Stimulated activated CD8-positive, alpha-beta memory T cell treated with anti-CD3 and anti-CD28 coated beads, Interleukin-2, amount 100 ng/mL, for 1 hour (primary cell): ENCODE measurements around the gene SIX4.

ENCODE experiments used
- DNase-seq, 2 donors: peaks; one replicate each; pipeline ENCODE4 v3.0.0-alpha.2; 2020; ENCODE audit warnings: low read depth in 2 of 2

The SIX4 gene

DNA sequence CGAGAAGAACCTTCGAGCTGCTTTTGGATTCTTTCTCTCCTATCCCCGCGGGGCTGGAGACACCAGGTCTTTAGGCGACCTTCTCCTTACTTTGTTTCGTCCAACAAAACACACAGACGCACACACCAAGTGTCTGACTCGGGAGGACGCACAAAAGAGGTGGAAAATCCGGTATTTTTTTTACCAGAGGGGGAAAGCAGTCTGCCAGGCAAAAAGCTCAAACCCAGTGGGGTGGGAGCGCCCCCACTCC, 2.1 kb downstream of the SIX4 start:
- no peak for DNase-seq

DNA sequence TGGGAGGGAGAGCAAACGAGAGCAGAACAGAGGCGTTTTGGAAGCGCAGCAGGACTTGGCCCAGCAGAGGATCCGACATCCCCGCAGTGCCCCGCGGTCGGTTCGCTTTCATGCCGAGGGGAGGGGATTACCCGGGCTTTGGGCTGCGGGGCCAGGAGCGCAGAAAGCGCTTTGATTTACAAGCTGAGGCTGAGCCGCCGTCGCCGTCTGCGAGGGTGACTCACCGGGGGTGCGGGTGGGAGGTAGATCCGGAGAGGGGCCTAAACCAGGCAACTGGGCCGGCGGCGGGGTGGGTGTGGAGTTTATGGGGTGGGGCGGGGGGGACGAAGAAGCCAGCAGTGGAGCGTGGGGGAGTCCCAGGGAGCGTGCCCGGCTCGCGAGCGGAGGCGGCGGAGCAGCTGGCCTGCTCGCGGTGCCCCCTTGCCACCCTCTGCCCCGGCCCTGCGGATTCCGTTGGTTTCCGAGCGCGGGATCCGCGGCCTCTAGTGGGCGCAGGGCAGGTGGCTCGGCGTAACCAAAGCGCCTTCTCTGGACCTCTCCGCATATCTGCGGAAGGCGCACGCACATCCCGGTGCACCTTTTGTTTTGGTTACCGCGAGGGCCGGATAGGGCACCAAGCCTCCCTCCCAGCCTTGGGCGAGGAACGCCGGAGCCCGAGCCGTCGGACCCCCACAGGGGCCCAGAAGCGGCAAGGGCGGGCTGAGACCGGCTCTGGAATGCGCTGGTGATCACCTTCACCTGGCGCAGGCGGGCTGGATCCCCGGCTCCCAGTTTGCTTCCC, 2.6 kb downstream of the SIX4 start:
- DNase-seq = peak; percentile 30 to 41

DNA sequence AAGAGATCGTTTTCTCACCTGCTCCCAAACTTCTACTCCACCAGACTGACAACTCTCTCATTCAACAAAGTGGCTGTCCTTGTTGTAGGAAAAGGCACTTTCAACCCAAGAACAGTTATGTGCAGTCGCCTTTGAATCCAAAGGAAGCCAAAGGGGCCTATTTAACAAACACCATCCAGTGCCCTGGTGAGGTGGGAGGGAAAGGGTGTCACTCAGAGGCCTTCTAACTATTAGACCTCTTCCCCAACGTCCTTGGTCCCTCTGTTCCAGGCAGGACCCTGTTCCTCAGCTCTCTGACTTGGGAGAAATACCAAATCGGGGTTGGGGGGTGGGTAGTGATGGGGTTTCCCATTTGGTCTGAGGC, 3.2 kb downstream of the SIX4 start:
- DNase-seq = no peak

DNA sequence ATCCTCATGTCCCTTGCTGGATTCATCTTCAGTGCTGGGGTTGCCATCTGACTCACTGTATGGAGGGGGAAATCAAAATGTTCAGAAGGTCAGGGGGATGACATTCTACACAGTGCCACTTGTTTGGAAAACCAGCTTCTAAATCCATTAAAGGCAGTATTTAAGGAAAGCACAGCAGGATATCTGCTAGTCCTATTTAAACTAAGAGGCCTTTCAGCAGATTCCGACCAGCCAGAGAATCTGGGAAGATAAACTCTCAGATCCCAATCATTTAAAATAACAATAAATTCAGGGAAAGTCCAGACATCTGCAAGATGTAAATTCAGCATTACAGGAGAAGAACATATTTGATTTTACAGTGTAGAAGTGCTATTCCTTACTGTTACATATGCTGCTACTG, 3.8 kb downstream of the SIX4 start:
- no peak for DNase-seq

DNA sequence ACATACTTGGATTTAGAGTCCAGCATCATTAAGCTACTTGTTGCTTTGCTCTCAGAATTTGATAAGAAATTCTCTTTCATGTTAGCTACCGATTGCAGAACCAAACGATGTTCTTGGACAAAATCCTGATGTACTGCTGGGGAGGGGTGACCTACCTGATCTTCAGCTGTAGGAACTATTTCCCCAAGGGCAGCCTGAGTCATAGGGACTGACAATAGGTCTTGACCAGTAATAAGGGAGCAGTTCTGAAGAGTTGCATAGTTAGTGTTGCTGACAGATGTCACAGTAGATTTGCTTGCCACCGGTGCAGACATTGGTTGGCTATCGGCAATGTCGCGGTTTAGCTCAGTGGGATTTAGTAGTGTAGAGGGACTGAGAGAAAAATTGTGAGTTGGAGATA, 10.6 kb downstream of the SIX4 start:
- no peak for DNase-seq

DNA sequence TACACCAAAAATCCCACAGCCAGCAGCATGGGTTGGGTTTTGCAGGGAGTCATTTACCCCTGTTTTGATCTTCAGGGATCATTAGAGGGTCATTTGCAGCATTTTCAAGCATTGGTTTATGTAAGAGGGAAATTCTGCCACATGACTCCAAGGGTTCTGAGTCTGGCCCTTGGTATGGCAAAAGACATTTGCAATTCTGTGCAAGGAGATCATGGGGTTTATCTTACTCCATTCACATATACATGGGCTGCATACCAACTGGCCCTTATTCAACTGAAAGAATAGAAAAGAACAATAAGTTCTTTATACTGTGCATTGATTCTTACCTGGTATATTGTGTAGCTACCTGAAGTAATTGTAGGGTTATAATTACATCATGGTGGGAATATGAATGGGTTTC, 13.7 kb downstream of the SIX4 start:
- DNase-seq = no peak

DNA sequence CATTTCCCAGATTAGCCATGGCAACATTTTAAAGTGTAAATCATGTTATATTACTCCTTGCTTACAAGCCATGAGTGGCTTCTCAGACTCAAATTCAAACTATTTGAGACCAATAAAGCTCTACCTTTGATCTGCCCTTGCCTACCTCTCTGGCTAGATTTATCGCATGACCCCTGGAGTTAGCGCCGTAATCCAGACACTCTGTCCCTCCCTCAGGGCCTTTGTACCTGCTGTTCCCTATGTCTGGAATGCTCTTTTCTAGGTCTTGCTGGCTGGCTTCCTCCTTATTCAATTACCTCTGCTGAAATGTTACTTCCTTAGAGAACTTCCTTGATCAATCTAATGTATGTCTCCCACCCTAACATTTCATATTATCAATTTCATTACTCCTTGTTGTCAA, 16.3 kb downstream of the SIX4 start:
- DNase-seq = no peak

DNA sequence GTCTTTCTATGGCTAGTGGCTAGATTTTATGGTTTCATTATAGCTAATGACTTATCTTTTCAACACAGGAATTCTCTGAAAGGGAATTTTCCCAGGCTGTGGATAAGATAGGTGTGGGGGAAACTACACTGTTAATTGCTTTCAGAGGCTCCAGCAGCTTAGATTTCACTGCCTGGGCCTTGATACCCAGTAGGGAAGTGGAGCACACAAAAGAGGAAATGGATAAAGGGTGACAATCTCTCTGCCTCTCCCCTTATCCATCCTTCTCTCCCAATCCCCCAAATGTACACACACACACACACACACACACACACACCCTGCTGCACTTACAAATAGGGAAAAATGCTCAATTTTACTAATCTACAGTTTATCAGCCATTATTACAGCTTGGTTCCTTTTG, 19.1 kb downstream of the SIX4 start:
- DNase-seq = no peak

DNA sequence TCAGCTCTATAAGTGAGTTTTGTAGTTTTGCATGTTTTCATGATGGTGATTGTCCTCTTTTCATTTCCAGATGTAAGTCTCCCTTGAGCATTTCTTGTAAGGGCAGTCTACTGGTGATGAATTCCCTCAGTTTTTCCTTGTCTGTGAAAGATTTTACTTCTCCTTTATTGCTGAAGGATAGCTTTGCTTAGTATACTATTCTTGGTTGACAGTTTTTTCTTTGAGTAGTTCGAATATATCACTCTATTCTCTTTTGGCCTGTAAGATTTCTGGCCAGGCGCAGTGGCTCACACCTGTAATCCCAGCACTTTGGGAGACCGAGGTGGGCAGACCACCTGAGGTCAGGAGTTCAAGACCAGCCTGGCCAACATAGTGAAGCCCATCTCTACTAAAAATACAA, 23.6 kb downstream of the SIX4 start:
- DNase-seq = no peak

DNA sequence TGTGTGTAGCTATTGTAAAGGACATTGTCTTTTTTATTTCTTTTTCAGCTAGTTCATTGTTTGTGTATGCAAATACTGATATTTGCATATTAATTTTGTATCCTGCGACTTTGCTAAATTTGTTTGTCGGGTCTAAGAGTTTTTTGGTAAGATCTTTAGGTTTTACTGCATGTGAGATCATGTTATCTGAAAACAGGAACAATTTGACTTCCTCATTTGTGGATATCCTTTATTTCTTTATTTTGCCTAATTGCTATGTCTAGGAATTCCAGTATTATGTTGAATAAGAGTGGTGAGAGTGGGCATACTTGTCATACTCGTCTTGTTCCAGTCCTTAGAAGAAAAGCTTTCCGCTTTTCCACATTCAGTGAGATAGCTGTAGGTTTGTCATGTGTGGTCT, 28.8 kb downstream of the SIX4 start:
- DNase-seq = no peak

DNA sequence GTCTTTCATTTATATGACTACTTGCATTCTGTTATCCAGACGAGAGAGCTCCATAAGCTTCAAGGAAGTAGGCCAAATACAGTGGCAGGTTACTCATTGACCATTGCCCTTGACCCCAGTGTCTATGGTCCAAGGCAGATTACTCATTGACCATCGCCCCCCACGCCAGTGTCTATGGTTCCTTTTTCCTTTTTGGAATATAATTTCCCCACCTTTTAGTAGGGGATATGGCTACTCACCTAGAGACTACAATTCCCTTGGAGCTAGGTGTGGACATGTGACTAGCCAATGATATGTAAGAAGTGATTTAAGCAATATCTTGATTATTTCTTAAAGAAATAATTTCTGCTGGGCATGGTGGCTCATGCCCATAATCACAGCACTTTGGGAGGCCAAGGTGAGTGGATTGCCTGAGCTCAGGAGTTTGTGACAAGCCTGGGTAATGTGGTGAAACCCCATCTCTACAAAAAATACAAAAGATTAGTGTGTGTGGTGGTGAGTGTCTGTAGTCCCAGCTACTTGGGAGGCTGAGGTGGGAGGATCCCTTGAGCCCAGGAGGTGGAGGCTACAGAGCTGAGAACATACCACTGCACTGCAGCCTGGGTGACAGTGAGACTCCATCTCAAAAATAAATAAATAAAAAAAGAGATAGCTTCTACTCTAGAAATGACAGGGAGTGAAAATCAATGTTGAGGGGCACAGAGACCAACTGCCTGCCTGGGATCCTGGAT, 32.6 kb downstream of the SIX4 start:
- DNase-seq = no peak

DNA sequence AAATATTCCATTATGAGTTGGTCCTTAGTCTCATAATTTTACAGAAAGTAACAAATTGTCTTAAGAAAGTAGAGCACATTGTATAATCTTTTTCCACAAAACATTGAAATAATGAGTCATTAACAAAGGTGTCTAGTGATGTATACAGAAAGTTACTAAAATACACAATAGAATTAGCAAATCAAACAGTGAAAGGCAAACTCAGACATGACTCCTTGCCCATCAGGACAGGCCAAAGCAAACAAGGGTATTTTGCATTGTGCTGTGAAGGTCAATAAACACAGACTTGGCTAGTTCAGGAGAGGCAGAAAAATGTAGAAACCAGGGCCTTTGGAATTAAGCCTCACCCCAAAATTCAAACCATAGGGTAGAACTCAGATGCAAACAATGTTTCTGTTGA, 37.3 kb downstream of the SIX4 start:
- no peak for DNase-seq

DNA sequence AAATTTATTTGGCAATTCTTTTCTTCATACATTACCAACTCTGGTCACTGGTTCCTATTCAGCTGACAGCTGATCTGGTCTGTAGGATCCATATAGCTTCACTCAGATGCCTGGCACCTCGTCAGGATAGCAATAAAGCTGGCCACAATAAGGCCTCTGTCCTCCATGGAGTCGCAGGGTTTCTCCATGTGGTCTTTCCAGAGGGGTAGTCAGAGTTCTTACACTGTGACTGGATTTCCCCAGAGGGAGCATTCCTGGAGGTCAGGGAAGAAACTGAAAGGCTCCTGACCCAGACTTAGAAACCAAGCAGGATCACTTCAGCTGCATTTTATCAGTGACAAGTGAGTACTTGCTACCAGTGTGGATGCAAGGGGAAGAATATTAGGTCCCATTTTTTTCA, 39.9 kb downstream of the SIX4 start:
- DNase-seq = no peak

DNA sequence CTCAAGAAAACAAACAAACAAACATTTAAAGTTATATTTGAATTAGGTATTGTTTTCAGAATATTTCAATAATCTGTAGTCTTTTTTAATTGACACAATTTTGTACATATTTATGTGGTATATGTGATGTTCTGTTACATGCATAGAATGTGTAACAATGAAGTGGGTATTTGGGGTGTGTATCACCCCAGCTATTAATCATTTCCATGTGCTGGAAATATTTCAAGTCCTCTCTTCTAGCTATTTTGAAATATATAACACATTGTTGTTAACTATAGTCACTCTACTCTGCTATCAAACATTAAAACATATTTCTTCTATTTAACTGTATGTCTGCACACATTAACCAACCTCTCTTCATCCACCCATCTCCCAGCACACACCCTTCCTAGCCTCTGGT, 42.9 kb downstream of the SIX4 start:
- DNase-seq = no peak

DNA sequence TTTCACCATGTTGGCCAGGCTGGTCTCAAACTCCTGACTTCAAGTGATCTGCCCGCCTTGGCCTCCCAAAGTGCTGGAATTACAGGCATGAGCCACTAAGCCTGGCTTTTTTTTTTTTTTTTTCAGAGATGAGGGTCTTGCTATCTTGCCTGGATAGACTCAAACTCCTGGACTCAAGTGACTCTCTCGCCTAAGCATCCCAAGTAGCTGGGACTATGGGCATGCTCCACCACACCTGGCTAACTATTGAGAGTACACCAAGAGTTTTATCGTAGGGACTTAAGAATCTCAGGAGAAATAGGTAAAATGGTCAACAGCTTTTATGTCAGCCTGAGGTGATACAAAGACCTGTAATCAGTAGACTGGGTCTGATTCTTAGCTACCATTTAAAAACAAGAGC, 43.6 kb downstream of the SIX4 start:
- no peak for DNase-seq

DNA sequence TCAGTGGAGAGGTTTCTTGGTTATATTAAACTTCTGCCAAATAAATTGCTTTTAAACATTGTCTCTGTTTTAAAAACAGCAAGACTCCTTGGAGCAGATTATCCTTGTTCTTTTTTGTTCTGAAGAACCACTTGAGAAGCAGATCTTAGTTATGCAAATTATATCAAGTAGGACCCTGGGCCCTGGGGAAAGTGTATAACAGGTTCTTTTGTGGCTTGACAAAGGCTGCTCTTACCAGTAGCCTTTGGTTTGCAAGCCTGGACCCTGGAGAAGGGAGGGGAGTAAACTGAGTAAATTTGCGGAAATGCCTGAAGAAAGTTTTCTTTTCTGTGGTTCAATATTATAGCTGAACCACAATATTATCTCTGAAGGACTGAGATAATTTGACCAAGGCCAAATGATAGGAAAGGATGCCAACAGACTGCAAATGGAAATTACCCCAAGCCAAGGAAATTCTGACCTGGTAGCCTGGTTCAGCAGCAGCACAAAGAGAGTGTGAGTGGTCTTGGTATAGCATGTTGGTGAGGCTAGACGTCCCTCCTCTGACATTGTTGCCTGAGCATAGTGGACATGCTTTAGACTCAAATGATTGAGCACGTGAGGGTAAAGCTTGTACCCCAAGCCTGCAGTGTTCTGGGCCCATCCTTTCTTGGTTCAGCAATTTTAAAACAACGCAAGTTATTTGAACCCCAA, 44.4 kb downstream of the SIX4 start:
- DNase-seq = no peak

DNA sequence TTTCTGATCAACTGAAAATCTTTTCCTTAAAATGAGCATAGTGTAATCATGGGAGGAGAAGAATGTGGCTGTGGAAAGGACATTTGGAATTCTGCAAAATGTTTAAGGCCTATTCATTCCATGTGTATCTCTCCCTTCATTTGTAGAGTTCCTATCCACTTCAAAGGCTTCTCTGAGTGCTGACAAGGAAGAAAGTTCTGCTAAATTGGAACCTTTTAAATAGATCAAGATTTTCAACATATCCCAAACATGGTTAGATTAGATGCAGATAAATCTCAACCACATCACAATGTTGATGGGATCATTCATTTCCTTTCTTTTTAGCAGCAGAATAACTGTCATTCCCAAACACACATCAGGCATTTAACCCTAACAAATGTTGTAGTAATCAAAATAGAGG, 46.5 kb downstream of the SIX4 start:
- DNase-seq = no peak

DNA sequence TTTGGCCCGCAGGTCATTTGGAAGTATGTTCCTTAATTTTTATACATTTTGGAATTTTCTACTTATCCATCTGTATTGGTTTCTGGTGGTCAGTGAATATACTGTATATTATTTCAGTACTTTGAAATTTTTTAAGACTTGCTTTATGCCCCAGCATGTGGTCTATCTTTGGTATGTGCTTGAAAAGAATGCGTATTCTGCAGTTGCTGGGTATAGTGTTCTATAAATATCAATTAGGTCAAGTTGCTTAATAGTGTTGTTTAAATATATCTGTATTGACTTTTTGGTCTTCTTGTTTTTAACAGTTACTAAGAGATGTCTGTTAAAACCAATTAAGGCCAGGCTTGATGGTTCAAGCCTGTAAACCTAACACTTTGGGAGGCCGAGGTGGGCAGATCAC, 53.2 kb downstream of the SIX4 start:
- DNase-seq = no peak

DNA sequence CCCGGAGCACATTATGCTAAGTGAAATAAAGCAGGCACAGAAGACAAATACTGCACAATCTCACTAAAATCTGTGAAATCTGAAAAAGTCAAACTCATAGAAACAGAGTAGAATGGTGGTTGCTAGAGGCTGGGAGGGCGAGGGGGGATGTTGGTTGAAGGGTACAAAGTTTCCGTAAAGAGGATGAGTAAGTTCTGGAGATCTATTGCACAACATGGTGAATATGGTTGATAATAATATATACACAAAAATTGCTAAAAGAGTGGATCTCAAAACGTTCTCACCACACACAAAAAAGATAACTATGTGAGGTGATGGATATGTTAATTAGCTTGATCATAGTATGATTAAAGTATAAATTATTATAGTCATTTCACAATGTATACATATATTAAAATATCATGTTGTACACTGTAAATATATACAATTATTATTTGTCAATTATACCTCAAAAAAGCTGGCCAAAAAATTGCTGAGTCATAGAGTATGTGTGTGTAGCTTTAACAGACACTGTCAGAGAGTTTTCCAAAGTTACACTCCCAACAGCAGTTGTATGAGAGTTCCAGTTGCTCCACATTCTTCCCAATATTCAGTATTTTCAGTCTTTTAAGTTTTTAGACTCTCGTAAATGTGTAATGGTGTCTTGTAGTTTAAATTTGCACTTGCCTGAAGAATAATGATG, 55.6 kb downstream of the SIX4 start:
- DNase-seq = no peak

DNA sequence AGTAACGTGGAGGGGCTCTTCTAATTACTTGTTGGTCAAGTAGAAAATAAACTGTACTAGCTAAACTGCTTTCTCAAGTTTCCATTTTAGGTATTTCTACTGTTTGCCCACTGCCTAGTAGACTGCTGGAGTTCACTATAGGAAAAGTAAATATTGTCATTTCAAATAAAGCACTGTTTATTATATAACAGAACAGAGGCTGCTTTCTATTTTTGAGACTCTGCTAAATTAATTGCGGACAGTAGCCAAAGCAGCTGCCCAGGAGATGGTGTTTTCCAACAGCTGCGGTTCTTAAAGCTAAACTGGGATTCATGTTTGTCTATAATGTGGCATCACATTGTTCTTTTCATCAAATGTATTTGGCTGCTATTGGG, 59.0 kb downstream of the SIX4 start:
- no peak for DNase-seq

DNA sequence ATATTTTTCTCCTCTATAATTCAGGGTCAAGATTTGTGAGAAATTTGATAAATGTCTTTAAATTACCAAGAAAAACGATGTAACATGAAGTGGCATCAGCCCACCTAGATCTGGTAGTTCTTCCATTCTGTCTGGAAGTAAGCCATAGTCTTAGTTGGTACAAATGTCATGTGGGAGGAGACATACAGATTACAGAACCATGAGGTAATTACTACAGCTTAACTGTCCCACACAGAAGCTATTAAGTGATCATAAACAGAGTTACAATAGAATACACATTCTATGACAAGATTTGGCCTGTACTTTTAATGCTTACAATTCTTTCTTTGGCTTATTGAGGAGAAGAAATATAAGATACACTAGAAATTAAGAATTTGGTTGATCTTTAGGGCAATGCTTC, 61.2 kb downstream of the SIX4 start:
- no peak for DNase-seq

DNA sequence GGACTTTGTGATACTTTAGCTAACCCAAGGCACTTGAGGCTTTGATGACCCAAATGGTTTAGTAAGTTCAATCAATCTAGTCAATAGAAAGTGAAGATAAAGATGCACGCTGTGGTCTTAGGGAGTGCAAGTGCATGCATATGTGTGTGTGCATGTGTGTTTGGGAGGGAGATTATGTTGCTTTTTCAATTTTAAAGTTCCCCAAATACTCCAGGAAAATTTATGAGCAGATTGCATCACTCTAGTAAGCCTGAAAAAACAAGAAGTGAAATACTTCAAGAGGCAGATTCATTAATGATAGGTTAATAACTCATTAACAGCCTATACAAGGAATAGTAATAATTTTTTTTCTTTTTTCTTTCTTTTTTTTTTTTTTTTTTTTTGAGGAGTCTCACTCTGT, 62.4 kb downstream of the SIX4 start:
- no peak for DNase-seq
